ENCODE results near the gene DNAJC13. TPM values are rescaled to one million over a fixed set of nuclear protein-coding genes. Genes with fewer than 3 reads are reported as not detected.
"Not testable (repeated sequence)": the region's sequence is repeated elsewhere in the genome, so short reads cannot be mapped to it uniquely, and the experiment has no call there.

The DNAJC13 gene
- total RNA-seq, 4 donors from 2014 or later = 21.2 to 86.9 (median 54.6) TPM

DNA sequence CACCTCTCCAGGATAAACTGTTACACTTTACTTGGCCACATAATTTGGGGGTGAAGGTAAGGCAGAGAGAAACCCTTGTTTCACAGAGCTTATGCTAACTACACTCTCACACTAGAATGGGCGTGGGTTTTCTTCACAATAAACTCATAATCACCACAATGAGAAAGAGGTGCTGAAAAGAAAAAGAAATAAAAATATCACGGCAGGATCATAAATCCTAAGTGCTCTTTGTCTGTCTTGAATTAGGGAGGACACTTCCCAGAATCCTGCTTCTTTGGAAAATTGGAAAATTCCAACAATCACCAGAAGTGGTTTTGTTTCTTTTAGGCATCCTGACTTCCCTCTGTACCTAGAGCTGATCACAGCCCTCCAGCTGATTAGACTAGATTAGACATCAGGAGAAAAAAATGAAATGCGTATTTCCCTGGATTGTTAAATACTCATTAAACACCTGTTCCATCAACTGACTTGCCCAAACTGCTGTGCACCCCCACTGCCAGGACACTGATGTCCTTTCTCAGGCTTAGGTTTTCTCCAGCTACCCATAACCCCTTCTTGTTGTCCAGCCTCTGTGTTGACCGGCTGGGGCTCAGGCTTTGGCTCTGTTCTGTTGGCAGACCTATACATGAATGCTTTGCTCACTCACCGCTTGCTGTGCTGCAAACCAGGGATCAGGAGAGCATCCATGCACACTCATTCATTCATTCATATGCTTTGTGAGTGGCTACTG is 138.2 kb downstream of the DNAJC13 start:
- intact Hi-C loops (cut with DNase I; ENCODE audit: low total_unique reads) = no loop called here
- H3K4me3 ChIP-seq = no peak overlapping the region

DNA sequence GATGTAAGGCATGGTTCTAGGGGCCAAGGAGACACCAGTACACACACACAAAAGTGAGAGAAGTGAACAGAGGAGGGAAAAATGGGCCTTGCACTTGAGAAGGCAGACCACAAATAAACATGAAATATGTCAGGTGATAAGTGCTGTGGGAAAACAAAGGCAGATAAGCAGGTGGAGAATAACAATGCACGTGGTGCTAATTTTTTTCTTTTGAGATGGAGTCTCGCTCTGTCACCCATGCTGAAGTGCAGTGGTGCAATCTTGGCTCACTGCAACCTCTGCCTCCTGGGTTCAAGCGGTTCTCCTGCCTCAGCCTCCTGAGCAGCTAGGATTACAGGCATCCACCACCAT is 138.7 kb downstream of the DNAJC13 start:
- H3K27ac ChIP-seq = peak overlapping the region; percentile 34 to 72
- intact Hi-C loops (cut with DNase I; ENCODE audit: low total_unique reads) = not testable (repeated sequence)

More for the DNA sequence above, 138.2 kb downstream of the DNAJC13 start:
- TF ChIP-seq, protein P1, sequence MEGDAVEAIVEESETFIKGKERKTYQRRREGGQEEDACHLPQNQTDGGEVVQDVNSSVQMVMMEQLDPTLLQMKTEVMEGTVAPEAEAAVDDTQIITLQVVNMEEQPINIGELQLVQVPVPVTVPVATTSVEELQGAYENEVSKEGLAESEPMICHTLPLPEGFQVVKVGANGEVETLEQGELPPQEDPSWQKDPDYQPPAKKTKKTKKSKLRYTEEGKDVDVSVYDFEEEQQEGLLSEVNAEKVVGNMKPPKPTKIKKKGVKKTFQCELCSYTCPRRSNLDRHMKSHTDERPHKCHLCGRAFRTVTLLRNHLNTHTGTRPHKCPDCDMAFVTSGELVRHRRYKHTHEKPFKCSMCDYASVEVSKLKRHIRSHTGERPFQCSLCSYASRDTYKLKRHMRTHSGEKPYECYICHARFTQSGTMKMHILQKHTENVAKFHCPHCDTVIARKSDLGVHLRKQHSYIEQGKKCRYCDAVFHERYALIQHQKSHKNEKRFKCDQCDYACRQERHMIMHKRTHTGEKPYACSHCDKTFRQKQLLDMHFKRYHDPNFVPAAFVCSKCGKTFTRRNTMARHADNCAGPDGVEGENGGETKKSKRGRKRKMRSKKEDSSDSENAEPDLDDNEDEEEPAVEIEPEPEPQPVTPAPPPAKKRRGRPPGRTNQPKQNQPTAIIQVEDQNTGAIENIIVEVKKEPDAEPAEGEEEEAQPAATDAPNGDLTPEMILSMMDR (IDR thresholded peaks at IDR 0.05) = no peak
- TF ChIP-seq POLR2A (IDR thresholded peaks at IDR 0.05) = no peak
- DNase-seq = no peak
- Histone ChIP-seq H3K9me3 (no peaks in the 10 kb centered on the region), H3K4me1 (peaks cover 0 to 2% of the 10 kb centered on the region in 2 donors), H3K36me3 (no peaks in the 10 kb centered on the region), H3K27ac (peak overlapping the region; percentile 34 to 72), H3K27me3 (no peaks in the 10 kb centered on the region)

DNA sequence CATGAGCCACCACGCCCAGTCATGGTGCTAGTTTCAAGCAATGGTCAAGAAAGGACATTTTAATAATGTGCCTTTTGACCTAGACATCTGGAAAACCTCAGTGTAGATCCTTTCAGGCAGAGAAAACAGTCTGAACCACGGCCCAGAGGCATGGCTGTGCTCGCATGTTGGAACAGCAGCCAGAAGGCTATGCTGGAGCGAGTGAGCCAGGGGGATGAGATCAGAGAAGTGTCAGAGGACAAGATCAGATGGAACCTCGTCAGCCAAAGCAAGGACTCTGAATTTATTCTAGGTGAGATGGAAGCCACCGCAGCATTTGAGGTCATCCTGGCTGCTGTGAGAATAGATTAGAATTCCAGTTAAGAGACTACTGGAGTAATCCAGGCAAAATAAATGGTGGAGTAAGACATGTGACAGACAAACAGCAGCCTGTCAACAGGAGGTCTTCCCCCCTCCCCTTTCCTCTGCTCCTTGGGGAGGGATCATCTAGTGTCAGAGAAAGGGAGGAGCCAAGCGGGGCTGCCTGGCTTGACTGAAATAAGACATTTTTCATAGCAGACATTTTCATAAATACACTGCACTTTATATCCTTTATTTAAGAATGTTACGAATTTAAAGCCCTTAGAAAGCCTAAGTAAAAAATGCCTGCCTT is 139.3 kb downstream of the DNAJC13 start:
- TF ChIP-seq, protein P1 (IDR thresholded peaks at IDR 0.05) = no peak
- TF ChIP-seq POLR2A (IDR thresholded peaks at IDR 0.05) = no peak
- no peaks in the 10 kb centered on the region for H3K27me3 ChIP-seq
- peak; percentile 72 to 81 for DNase-seq
- peak overlapping the region; percentile 34 to 72 for H3K27ac ChIP-seq
- H3K9me3 ChIP-seq = no peaks in the 10 kb centered on the region
- no peaks in the 10 kb centered on the region for H3K36me3 ChIP-seq
- H3K4me3 ChIP-seq = no peak overlapping the region
- intact Hi-C loops (cut with DNase I; ENCODE audit: low total_unique reads) = no loop called here
- no peaks in the 10 kb centered on the region for H3K4me1 ChIP-seq

More for the DNA sequence above, 138.7 kb downstream of the DNAJC13 start:
- not testable (repeated sequence) for H3K4me1 ChIP-seq, H3K9me3 ChIP-seq, DNase-seq, H3K4me3 ChIP-seq, H3K36me3 ChIP-seq, H3K27me3 ChIP-seq

DNA sequence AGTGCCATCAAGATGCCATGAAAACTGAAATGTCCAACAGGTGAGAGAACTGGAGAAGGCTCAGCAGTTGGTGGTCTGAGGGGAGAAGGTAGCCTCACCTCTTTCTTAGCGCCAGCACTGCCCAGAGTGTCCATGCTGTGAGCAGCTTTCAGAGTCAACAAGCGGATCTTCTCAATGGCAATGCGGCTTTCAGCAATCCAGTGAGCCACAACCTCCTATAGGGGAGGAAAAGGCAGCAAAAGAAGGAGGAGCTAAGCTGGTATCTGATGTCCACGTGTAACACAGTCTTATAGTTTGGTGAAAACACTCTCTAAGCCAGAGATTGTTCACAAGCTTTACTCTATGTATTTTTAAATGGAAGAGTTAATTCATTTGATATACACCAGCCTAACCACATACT is 143.7 kb downstream of the DNAJC13 start:
- no peaks in the 10 kb centered on the region for H3K9me3 ChIP-seq
- H3K27me3 ChIP-seq = no peaks in the 10 kb centered on the region
- H3K27ac ChIP-seq = no peak overlapping the region
- intact Hi-C loops (cut with DNase I; ENCODE audit: low total_unique reads) = no loop called here
- no peaks in the 10 kb centered on the region for H3K36me3 ChIP-seq
- DNase-seq = no peak
- no peak overlapping the region for H3K4me3 ChIP-seq
- H3K4me1 ChIP-seq = peaks cover 0 to 4% of the 10 kb centered on the region in 2 donors
- TF ChIP-seq POLR2A (IDR thresholded peaks at IDR 0.05) = no peak
- TF ChIP-seq, protein P1 (IDR thresholded peaks at IDR 0.05) = no peak

DNA sequence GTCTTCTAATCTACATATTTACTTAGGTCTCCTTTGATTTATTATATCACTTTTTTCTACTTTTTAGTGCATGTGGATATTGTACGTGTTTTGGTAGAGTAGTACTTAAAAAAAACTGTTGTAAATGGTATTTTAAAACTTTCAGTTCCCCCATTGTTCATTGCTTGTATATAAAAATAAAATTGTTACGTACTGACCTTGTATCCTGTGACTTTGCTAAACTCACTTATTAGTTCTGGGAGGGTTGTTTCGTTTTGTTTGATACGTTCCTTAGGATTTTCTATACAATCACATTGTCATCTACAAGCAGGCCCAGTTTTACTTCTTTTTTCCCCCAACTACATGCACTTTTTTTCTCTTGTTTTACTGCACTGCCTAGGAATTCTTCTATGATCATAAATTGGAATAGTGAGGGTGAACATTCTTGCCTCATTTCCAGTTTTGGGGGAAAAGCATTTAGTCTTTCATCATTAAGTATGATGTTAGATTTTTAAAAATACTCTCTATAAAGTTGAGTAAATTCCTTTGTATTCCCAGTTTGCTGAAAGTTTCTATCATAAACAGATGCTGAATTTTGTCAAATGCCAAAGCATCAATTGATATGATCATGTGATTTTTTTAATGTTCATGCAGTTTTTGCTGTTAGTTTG is 146.2 kb downstream of the DNAJC13 start:
- Histone ChIP-seq H3K9me3 (no peaks in the 10 kb centered on the region), H3K27me3 (no peaks in the 10 kb centered on the region), H3K36me3 (no peaks in the 10 kb centered on the region), H3K27ac (peak overlapping the region; percentile 32 to 48), H3K4me1 (peaks cover 0 to 4% of the 10 kb centered on the region in 2 donors), H3K4me3 (no peak overlapping the region)
- intact Hi-C loops (cut with DNase I; ENCODE audit: low total_unique reads) = no loop called here
- TF ChIP-seq POLR2A (IDR thresholded peaks at IDR 0.05) = no peak
- TF ChIP-seq, protein P1 (IDR thresholded peaks at IDR 0.05) = no peak
- DNase-seq = no peak
